NCI-H1694 (cell line): Measurements from ENCODE around the gene DOK1.
"Not testable (repeated sequence)": the region's sequence is repeated elsewhere in the genome, so short reads cannot be mapped to it uniquely, and the experiment has no call there.

Experiments used
- DNase-seq: peaks from one replicate; lab custom pipeline; 2025; lab: John Stamatoyannopoulos, UW

The DOK1 gene

GRCh38 chr2:74548900-74549826 lies 5.4 kb upstream of the DOK1 start:
- DNase-seq = no peak

DNA sequence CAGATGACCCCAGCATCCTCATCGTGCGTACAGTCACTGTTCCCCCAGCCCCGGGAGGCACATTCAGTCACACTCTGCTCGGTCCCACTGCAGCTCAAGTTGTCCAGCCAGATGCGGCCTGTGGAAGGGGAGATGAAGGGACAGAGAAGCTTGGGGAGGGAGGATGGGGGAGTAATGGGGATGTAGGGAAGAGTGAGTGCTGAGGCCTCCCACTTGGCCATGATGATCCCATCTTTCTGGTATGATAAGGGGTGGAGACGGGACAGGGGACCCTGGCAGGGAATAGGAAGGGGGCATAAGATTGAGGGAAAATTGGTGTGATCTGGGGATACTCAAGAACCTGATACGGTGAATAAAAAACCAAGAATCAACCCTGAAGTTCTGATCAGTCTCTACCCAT lies 4.3 kb upstream of the DOK1 start:
- no peak for DNase-seq

GRCh38 chr2:74551530-74551929 lies 3.0 kb upstream of the DOK1 start:
- DNase-seq = no peak

GRCh38 chr2:74551942-74552913 lies 2.3 kb upstream of the DOK1 start:
- DNase-seq = no peak

DNA sequence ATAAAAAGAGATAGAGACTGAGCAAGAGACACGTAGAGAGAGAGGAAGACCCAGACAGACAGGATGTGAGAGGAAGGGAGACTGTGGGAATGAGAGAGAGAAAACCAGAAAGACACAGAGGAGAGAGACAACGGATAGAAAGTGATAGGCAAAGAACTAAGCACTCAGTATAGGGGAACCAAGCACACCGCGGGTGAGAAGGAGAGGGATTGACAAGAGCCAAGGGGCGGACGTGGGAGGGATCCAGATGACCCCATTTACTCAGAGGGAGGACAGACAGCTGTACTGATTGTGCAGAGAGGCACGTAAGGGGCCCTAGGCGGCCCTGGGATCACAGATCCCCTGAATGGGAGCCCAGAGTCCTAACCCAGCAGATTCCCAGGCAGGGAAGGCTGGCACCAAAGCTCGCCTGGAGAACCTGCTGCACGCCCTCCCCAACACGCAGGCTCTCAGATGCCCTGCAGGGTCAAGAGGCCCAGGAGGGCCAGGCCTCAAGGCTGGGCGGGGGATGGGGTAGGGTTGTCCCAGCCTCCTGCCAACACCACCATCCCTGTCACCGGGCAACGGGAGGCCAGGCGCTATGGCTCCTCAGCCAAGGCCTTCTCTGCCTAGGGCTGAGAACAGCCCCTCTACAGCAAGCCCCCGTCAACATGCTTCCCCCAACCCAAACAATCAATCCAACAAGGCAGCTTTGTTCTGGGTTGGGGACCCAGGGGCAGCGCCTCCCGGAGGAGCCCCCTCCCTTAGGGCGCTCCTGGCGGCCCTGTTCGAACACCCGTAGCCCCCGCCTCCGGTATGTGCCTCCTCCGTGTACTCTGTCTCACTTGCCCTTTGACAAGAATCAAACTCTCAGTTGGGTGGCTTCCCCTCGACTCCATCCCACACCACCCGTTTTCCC lies 1.4 kb upstream of the DOK1 start:
- no peak for DNase-seq

- no peak for DNase-seq
Measured at GRCh38 chr2:74554820-74555531, 456 bp downstream of the DOK1 start.

GRCh38 chr2:74555610-74556103 lies 1.1 kb downstream of the DOK1 start:
- DNase-seq = no peak

DNA sequence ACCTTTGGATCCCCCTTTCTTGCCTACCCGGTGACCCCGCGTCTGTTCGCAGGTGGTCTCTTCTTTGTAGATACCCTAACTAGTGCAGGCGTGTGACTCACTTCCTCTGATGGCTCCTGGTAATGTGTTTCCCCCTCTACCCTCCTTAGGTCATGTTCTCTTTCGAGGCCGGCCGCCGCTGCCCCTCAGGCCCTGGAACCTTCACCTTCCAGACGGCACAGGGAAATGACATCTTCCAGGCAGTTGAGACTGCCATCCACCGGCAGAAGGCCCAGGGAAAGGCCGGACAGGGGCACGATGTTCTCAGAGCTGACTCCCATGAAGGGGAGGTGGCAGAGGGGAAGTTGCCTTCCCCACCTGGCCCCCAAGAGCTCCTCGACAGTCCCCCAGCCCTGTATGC lies 1.6 kb downstream of the DOK1 start:
- no peak for DNase-seq

- DNase-seq = no peak
Measured at GRCh38 chr2:74556831-74557370, 2.4 kb downstream of the DOK1 start.

DNA sequence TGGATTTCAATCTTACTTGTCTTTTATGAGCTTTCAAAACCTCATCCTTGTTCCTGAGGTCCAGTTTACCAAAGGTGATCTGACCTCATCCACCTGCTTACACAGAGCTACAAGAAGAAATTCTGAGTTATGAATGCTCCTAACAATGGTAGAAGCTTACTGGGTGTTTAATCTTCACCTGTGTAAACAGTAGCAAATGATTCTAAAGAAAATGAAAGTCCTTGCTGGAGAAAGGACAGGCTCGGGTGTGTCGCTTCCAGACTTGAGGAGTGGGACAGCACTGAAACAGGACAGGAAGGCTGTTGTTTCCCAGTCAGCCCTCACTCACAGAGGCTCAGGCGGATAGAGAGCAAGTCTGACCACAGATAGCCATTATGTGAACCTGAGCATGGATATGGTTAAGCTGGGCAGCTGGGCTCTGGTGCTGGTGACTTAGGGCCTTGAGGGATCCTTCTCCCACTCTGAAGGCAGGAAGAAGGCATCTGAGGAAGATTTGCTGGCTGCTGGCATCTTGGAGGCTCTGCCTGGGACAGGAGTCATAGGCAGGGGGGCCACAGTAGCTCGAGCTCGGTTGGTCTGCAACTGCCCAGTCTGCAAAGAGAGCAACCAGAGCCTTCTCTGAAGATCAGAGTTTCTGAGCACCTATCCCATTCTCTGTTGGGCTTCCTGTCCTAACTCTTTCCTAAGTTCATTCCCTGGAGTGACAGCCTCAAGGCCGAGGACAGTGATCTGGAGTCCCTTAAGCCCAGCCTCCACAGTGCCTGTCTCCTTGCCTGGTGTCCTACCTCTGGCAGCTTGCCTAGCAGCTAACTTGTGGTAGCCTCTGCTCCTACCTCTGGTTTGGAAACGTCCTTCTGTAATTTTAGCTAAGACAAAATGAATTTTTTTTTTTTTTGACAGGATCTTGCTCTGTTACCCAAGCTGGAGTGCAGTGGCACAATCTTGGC lies 4.0 kb downstream of the DOK1 start:
- DNase-seq = no peak

DNA sequence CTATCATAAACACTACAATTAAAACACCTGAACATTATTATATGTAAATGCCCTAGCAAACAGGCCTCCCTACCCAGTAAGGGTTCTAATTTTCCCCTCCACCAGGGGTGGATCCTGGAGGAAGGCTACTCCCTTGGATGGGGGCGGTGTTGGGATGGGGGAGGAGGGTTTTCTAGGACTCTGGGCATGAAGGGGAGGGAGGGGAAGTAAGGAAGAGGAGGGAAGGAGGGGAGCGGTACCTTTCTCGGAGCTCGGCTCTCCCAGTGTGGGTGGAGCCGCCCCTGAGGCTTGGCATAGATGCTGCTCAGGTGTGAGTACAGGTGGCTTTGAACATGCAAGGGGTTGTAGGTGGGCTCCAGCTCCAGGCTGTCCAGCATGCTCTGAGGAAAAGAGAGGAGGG lies 5.4 kb downstream of the DOK1 start:
- no peak for DNase-seq

DNA sequence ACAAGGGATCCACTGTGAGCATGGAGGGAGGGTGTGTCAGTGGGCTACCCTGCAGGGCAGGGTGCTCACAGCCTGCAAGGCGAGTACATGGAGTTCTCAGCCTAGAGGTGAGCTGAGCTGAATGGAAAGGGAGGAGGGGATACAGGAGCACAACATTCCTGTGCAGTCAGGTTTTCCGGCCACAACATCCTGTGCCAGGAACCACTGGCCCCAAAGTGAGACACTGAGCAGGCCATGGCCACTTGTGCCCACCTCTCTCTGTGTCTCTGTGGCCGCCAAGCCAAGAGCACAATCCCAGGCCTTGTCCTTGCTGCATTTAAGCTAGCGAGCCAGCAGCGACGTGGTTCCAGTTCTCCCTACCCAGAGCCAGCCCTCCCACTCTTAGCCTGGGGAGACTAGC lies 6.1 kb downstream of the DOK1 start:
- DNase-seq = no peak

DNA sequence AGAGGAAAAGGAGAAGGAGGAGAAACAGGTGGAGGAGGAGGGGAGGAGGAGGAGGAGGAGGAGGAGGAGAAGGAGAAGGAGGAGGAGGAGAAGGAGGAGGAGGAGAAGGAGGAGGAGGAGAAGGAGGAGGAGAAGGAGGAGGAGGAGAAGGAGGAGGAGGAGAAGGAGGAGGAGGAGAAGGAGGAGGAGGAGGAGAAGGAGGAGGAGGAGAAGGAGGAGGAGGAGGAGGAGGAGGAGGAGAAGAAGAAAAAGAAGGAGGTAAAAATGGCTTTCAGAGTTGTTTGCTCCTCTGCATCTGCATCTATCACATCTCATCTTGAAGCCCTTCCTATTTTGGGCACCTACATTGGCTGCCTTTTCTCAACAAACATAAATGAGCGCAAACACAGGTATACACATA lies 6.5 kb downstream of the DOK1 start:
- not testable (repeated sequence) for DNase-seq

DNA sequence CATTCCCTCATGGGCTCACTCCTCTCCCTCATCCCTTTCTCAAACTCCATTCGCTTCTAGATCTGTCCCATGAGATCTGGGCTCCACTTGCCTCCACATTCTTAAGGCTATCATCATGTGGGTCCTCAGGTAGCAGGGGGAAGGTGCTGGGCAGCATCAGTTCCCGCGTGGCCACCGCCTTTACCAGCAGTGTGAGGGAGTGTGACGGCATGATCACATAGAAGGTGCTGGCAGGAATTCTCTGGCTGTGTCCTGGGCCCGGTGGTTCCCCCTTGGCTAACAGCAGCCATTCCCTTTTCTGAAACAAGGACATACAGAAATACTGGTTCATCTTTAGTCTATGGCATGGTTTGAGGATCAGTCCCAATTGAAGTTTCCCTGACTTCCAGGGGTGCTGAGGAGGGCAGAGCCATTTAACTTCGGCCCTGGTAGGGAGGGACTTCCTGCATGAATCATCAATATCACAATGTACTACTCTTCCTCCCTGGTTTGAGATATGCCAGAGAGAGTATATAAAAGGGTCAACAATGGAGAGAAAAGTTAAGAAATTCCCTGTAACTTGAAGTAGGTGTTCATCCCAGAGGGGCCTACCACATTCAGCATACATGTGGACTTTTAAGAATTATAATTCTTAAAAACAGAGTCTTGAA lies 7.7 kb downstream of the DOK1 start:
- no peak for DNase-seq

- no peak for DNase-seq
Measured at GRCh38 chr2:74564222-74564621, 9.7 kb downstream of the DOK1 start.

DNA sequence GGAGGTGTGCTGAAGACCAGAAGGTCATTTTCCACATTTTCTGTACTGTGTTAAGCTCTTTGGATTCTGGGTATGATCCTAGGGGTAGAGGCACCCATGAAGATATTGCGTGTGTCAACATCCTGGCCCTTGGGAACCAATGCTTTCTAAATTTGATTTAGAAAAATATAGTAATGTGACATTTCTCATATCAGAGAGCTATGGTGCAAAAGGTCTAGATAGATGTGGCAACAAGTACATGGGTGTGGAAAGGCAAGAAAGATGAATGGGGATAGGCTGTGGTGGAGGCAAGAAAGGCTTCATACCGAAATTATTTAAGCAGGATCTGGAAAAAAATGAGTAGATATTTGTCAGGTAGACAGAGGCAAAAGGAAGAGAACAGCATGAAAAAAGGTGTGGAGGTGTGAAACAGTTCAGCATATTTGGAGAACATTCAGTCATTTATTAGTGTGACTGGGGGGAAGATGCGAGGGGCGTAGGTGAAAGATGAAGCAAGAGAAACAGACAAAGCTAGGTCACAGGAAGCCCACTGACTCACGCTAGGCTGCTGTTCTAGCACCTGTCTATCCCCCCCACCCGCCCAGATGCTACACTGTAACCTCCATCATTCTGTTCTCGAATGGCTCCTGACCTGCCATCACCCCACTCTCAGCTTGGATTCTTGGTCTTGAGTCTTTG lies 11.7 kb downstream of the DOK1 start:
- DNase-seq = no peak

DNA sequence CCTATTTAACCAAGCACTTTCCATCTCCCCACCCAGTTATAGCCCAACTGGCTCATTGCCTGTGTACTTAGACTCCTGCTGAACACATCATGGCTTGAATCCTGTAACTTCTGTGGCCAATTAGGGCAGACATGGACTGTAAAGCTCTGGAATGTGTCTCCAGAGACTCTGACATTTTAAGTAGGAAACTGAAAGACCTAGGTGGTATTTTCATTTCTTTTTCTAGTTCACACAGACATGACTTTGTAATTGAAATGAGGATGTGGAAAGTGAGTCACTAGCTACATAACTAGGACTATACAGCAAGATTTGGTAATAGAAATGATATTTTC lies 12.2 kb downstream of the DOK1 start:
- DNase-seq = no peak

- DNase-seq = no peak
Measured at GRCh38 chr2:74567881-74568280, 13.4 kb downstream of the DOK1 start.

GRCh38 chr2:74569686-74570085 lies 15.2 kb downstream of the DOK1 start:
- no peak for DNase-seq
